HG03108 (cell line): ENCODE measurements around the gene NLGN2.

Experiments
- ATAC-seq: cut with Tn5 transposase; IDR thresholded peaks from one replicate; pipeline ENCODE4 v1.9.1; 2021; ENCODE audit warnings: moderate library complexity; ENCODE audit not compliant: unreplicated experiment

The NLGN2 gene

GRCh38 chr17:7435676-7436555, 28.3 kb downstream of the NLGN2 start:
- peak; percentile 13 for ATAC-seq

- ATAC-seq: peak; percentile 39
These were observed 29.1 kb downstream of the NLGN2 start for GRCh38 chr17:7436556-7437368.

GRCh38 chr17:7437369-7437863, 29.8 kb downstream of the NLGN2 start:
- no peak for ATAC-seq

- ATAC-seq: no peak
These were observed 30.4 kb downstream of the NLGN2 start for GRCh38 chr17:7437950-7438614.

GRCh38 chr17:7438656-7439460, 31.2 kb downstream of the NLGN2 start:
- ATAC-seq: no peak

- ATAC-seq: no peak
These were observed 31.9 kb downstream of the NLGN2 start, which contains the start of gene FGF11 for GRCh38 chr17:7439462-7440112. FGF11 (plus strand) TSS chr17:7439512; CDS start chr17:7439621, 109 bp downstream.

GRCh38 chr17:7440113-7440833, 32.6 kb downstream of the NLGN2 start:
- no peak for ATAC-seq

GRCh38 chr17:7440834-7441195, 33.2 kb downstream of the NLGN2 start:
- no peak for ATAC-seq

GRCh38 chr17:7441266-7441665, 33.6 kb downstream of the NLGN2 start:
- ATAC-seq: no peak

GRCh38 chr17:7442142-7442541, 34.5 kb downstream of the NLGN2 start:
- no peak for ATAC-seq

- no peak for ATAC-seq
These were observed 36.1 kb downstream of the NLGN2 start for GRCh38 chr17:7443499-7444485.

GRCh38 chr17:7444682-7445618, 37.3 kb downstream of the NLGN2 start, which contains the start of gene CHRNB1:
CHRNB1 (plus strand) TSS chr17:7445061; CDS start chr17:7445128, 67 bp downstream.
- peak; percentile 48 for ATAC-seq

GRCh38 chr17:7445619-7445968, 37.9 kb downstream of the NLGN2 start:
- ATAC-seq: peak; percentile 23

GRCh38 chr17:7448461-7448860, 40.8 kb downstream of the NLGN2 start:
- no peak for ATAC-seq

- no peak for ATAC-seq
These were observed 52.4 kb downstream of the NLGN2 start for GRCh38 chr17:7459961-7460545.

- ATAC-seq: no peak
These were observed 53.4 kb downstream of the NLGN2 start for GRCh38 chr17:7460850-7461660.
